ENCODE measurements around the gene CEP76. TPM values are rescaled to one million over a fixed set of nuclear protein-coding genes. Genes with fewer than 3 reads are reported as not detected.

Gene CEP76
- total and polyA plus RNA-seq, 8 donors, result 5.2 to 12.7 (median 11.3) TPM

- H3K4me1 ChIP-seq, result no peaks in the 10 kb centered on the region
- intact Hi-C loops (cut with DNase I), result loop anchor here in 1 of 2 donors (5.0 kb wide), 1 partner anchor 210 kb away; no protein-coding TSS in a partner anchor
- ATAC-seq (peak; percentile 91), DNase-seq (peak in 2 of 4 donors; percentile 63 to 76)
- H3K9me3 ChIP-seq, result no peaks in the 10 kb centered on the region
- H3K27ac ChIP-seq, result no peak overlapping the region
- H3K4me3 ChIP-seq, result no peak overlapping the region
- TF ChIP-seq, protein P1, sequence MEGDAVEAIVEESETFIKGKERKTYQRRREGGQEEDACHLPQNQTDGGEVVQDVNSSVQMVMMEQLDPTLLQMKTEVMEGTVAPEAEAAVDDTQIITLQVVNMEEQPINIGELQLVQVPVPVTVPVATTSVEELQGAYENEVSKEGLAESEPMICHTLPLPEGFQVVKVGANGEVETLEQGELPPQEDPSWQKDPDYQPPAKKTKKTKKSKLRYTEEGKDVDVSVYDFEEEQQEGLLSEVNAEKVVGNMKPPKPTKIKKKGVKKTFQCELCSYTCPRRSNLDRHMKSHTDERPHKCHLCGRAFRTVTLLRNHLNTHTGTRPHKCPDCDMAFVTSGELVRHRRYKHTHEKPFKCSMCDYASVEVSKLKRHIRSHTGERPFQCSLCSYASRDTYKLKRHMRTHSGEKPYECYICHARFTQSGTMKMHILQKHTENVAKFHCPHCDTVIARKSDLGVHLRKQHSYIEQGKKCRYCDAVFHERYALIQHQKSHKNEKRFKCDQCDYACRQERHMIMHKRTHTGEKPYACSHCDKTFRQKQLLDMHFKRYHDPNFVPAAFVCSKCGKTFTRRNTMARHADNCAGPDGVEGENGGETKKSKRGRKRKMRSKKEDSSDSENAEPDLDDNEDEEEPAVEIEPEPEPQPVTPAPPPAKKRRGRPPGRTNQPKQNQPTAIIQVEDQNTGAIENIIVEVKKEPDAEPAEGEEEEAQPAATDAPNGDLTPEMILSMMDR (IDR thresholded peaks at IDR 0.05), result peak; percentile 80 to 94
- peaks cover 0 to 47% of the 10 kb centered on the region in 2 donors for H3K36me3 ChIP-seq
- H3K27me3 ChIP-seq, result no peaks in the 10 kb centered on the region
These were observed 24.4 kb upstream of the CEP76 start for GRCh38 chr18:12726774-12727550.

- Histone ChIP-seq H3K27ac (no peak overlapping the region), H3K4me3 (no peak overlapping the region), H3K4me1 (no peaks in the 10 kb centered on the region), H3K27me3 (no peaks in the 10 kb centered on the region), H3K9me3 (no peaks in the 10 kb centered on the region), H3K36me3 (peaks cover 0 to 54% of the 10 kb centered on the region in 2 donors)
- intact Hi-C loops (cut with DNase I), result loop anchor here in 1 of 2 donors (5.0 kb wide), 1 partner anchor 211 kb away; no protein-coding TSS in a partner anchor
- ATAC-seq (no peak), DNase-seq (no peak)
- TF ChIP-seq, protein P1 (IDR thresholded peaks at IDR 0.05), result no peak
These were observed 23.8 kb upstream of the CEP76 start for GRCh38 chr18:12726331-12726730.

DNA sequence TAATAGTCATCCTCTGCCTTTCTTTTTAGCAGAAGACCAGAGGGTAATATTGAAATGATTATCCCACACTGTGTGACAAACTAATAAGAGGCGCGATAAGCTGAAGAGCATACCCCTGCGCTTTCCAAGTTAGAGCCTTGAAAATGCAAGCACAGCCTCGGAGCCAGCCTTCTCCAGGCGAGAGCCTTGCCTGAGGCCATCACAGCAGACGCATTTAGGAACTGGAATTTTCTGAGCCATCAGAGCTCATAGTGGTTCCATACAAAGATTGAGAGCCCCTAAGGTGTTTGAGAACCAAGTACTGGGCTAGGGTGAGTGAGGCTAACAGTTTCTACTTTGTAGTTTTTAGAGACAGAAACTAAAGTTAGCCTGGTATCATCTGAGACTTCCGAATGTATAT, 20.2 kb upstream of the CEP76 start:
- Histone ChIP-seq H3K9me3 (no peaks in the 10 kb centered on the region), H3K27ac (no peak overlapping the region), H3K27me3 (no peaks in the 10 kb centered on the region), H3K36me3 (peaks cover 0 to 90% of the 10 kb centered on the region in 2 donors), H3K4me1 (no peaks in the 10 kb centered on the region), H3K4me3 (no peak overlapping the region)
- ATAC-seq (no peak), DNase-seq (no peak)
- intact Hi-C loops (cut with DNase I), result no loop called here
- TF ChIP-seq, protein P1 (IDR thresholded peaks at IDR 0.05), result no peak

DNA sequence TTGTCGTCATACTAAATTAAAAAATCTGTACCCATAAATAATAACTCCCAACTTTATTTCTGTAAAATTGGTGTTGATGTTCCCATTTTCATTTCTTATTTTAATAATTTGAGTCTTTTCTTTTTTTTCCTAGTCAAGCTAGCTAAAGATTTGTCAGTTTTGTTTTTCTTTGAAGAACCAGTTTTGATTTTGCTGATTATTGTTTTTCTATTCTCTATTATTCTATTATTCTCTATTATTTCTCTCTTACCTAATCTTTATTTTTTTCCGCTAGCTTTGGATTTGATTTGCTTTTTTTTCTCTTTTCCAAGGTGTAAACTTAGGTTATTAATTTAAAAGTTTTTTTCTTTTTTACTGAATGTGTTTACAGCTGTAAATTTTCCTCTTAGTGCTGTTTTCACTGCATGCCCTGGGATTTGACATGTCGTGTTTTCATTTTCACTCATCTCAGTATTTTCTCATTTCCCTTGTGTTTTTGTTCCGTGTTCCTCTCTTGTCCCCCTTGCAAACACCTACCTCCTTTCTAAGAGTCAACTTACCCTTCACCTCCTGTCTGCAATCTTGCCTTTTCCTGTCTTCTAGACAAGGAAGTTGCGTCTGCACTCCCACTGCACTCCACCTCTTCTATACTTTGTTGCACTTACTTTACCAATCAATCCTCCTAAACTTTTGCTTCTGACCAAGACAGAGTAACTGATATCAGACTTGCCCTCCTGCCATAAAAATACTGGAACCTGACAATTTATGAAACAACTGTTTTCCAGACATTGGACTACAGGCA, 19.2 kb upstream of the CEP76 start:
- DNase-seq (no peak), ATAC-seq (no peak)
- no peak overlapping the region for H3K27ac ChIP-seq
- no peaks in the 10 kb centered on the region for H3K27me3 ChIP-seq
- H3K9me3 ChIP-seq, result no peaks in the 10 kb centered on the region
- no peaks in the 10 kb centered on the region for H3K4me1 ChIP-seq
- peaks cover 0 to 98% of the 10 kb centered on the region in 2 donors for H3K36me3 ChIP-seq
- no peak overlapping the region for H3K4me3 ChIP-seq
- TF ChIP-seq, protein P1 (IDR thresholded peaks at IDR 0.05), result no peak
- intact Hi-C loops (cut with DNase I), result no loop called here

GRCh38 chr18:12711446-12711845, 8.9 kb upstream of the CEP76 start:
- H3K36me3 ChIP-seq, result peaks cover 0 to 95% of the 10 kb centered on the region in 2 donors
- H3K4me1 ChIP-seq, result no peaks in the 10 kb centered on the region
- no peak overlapping the region for H3K27ac ChIP-seq
- ATAC-seq, result no peak
- H3K4me3 ChIP-seq, result no peak overlapping the region
- DNase-seq, result no peak
- intact Hi-C loops (cut with DNase I), result no loop called here
- no peaks in the 10 kb centered on the region for H3K27me3 ChIP-seq
- TF ChIP-seq, protein P1 (IDR thresholded peaks at IDR 0.05), result no peak
- H3K9me3 ChIP-seq, result no peaks in the 10 kb centered on the region
